HG03045 (cell line): Measurements from ENCODE around the gene EBF4.
"Not testable (repeated sequence)": the region's sequence is repeated elsewhere in the genome, so short reads cannot be mapped to it uniquely, and the experiment has no call there.

Experiments used
- ATAC-seq: cut with Tn5 transposase; IDR thresholded peaks from one replicate; pipeline ENCODE4 v1.9.1; 2021; ENCODE audit warnings: mild to moderate bottlenecking, moderate library complexity; ENCODE audit not compliant: unreplicated experiment

EBF4 gene

DNA sequence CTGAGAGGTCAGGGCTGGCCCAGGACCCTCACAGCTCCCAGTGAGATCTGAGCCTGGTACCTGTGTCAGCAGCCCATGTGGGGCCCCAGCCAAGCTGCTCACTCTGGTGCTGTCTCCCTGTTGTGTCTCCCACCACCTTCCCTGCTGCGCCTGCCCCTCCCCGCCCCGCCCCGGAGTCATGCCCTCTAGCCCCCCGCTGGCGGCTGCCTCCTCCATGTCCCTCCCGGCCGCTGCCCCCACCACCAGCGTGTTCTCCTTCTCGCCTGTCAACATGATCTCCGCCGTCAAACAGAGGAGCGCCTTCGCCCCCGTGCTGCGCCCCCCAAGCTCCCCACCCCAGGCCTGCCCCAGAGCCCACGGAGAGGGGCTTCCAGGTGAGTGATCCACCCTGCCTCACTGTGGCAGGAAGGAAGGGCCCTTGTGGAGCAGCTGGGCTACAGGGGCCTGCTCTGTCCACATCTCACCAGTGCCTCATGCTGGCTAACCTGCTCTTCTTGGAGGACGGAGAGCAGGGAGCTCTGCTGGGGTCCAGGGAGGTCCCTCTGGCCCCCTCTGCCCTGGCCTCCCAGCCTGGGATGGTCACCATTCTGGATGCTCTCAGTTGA is 63.0 kb downstream of the EBF4 start:
- ATAC-seq: no peak

DNA sequence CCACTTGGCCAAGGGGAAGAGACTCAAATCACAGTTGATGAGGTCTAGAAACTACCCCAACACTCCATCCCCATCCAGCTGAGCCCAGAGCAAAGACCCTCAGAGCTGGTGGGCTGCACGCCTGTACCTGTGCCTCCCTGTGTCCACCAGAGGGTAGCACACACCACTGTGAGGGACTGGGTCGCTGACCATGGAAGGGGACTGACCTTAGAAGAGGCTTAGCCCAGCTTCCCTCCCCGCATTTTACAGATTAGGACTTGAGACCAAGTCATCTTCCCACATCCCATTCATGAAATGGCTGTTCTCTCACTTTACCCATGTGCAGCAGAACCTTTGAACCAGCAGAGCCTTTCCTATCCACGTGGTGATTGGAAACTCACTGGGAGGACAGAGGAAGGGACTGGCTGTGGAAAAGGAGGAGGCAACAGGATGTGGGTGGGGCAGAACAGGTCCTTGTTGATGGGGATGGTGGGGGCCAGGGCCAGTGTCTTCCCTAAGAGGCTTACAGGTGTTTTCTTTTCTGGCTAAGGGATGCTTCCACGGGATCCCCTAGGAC is 63.6 kb downstream of the EBF4 start:
- ATAC-seq: no peak

DNA sequence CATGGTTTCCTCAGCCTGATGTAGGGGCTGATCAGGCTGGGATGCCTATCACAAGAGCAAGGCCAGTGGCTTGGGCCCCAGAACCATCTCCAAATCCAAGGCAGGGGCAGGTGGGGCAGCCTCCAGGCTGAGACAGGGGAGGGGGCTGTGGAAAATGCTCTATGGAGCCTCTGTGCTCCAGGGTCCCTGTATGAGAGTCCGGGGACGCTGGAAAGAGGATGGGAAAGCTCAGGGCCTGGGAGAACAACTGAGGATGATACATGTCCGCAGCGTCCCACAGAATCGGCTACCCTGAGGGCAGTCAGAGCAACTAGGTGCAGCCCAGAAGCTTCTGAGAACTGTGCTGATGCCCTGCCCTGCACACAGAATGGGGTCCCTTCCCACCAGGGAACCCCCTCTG is 64.4 kb downstream of the EBF4 start:
- ATAC-seq: no peak

DNA sequence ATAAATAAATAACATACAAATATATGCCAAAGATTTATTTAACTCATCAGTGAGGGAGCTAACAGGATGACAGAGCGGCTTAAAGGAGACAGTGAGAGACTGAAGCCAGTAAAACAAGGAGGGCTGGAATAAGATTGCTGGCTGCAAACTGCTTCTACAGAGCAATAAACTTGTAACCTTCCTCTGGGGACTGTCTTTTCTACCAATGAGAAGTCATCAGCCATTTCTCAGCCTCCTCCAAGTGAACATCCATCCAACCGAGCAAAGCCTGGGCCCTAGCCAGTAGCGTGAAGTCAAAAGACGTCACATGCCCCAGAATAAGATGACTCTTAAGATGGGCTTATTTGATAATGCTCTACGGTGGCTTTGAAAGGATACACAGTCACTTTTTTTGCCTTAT is 65.4 kb downstream of the EBF4 start:
- ATAC-seq: no peak

DNA sequence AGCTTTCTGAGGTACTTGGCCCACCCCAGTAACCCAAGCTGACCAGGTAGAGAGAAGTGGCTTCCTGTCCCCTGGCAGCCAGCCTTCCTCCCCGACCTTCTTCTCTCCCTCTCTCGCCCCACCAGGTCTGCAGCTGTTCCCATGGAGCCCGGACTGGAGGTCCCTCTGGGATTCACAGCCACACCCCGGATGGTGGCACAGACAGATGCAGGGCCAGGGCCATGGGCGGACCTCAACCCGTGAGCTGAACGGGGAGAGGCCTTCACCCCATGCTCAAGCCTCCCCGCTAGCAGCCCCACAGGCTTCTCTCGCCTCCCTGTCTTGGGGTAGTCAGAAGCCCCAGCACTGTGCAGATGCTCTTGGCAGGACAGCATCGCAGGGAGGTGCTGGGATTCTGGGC is 66.6 kb downstream of the EBF4 start:
- no peak for ATAC-seq

DNA sequence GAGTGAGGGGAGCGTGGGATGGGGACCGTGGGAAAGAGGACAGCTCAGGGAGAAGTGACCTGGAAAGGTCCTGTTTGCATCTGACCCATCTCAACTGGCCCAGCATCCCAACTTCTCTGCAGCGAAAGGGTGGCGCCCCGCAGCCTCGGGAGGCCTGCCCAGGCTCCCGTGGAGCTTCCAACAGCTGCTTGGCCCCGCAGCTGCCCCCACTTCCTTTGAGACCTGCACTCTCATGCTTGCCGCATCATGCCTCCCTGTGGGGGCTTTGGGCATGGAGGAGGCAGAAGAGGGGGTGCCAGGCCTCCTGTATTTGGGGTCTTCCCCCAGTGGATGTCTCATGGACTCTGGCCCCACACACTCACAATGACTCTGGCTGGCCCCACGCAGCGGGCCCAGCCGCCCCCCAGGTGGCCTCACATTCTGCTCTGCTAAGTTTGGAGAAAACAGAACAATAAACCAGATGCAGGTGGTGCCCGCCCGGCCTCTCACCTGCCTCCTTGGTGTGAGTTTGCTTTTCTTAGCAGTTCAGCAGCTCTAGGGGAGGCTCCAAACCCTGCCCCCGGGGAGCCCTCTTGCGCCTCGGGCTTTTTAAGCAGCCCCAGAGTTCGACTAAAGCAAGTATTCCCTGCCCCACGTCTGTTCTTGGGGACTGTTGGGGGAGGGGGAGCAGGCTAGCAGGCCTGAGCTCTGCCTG is 67.2 kb downstream of the EBF4 start:
- ATAC-seq: no peak

DNA sequence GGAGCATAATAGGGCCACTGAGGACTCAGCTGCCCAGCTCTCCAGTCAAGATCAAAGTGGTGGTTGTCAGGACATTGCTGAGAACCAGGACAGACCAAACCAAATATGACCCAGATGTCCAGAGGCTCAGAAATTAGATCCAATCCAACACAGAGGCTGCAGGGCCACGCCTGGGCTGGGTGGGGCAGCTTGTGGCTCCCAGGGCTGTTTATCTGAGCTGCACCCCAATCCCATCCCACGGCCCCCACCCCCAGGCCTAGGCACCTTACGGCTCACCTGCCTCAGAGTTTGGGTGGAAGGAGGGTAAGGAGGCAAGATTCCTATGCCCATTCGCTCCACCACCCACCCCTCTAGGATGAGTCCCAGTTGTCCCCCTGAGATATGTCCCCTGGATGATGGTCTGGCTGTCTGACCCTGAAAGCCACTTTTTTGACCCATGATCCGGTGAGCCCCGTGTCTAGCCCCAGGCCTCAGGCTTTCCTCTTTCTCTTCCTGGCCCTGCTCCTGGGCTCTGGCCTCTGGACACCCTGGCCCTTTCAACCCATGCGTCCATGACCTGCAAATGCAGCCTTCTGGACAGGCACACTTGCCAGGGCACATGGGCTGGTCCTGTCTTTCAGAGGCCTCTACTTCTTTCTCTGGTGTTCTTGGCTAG is 67.8 kb downstream of the EBF4 start:
- ATAC-seq: no peak

DNA sequence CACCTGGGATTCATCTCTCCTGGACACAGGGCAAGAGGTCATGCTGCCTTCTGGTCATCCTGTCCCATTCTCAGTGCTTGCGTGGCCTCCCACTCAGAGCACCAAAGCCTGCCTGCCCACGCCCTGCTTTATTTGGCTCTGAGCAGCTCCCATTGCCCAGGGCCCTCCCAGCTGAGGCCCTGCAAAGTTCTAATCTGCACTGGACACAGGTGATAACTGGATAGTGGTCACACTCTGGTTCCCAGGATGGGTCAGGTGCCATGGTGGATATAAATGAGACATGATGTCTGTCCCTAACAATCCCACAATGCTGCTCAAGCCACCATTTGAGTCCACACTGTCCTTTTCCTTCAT is 68.3 kb downstream of the EBF4 start:
- ATAC-seq: no peak

DNA sequence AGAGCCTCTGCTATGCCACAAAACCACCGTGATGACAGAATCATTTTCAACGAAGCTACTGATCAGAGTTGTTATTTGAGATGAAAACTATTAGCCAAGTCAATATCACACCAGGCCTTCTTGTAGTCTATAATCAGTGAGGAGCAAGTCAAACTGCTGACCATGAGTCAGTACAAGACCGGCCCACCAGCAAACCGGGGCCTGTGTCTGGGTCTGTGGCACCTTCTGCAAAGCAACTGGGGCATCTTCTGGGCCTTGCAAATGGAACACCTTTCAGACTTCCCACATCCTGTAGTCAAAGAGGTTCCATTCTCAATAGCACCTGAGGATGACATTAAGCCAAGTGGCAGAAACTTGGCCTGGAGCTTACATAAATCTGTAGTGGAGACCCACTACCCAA is 69.3 kb downstream of the EBF4 start:
- ATAC-seq: no peak

DNA sequence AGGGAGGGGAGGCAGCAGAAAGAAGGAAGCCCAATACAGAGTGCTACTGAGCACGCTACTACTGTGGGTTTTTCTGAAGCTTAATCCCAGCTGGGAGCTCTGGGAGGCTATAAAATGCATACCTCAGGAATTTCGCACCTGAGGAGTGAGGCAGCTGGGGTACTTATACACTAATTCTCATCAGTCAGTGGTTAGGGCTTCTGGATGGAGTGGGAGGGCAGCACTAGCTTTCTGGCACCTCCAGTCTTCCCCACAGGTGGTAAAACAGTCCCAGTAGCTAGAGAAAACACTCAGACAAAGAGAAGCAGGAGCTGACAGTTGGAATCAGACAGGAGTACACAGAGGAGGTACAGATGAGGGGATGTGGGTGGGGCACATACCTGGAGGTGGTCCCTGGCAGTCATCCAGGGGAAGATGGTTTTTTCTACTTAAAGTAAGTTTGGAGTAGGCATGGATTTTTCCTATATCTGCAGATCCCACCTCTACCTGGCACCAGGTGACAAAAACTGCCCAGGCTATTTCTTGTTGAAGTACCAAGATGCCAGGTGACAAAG is 70.1 kb downstream of the EBF4 start:
- no peak for ATAC-seq

DNA sequence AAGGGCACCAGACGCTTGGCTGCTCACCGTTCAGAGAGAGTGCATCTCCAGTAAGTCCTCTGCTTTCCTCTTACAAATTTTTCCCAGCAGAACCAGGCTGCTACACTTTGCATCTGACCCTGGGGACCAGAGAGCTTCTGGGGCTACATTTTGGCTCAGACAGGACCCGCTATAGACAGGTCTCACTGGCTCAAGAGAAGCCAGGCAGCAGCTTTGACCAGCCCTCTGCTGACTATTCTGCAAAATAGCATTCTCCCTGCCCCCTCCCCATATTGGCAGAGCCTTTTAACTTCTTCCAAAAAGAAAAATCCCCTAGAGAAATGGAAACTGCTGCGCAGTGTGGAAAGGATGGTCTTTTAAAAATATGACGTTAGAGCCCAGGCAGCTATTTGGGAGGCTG is 70.6 kb downstream of the EBF4 start:
- no peak for ATAC-seq

DNA sequence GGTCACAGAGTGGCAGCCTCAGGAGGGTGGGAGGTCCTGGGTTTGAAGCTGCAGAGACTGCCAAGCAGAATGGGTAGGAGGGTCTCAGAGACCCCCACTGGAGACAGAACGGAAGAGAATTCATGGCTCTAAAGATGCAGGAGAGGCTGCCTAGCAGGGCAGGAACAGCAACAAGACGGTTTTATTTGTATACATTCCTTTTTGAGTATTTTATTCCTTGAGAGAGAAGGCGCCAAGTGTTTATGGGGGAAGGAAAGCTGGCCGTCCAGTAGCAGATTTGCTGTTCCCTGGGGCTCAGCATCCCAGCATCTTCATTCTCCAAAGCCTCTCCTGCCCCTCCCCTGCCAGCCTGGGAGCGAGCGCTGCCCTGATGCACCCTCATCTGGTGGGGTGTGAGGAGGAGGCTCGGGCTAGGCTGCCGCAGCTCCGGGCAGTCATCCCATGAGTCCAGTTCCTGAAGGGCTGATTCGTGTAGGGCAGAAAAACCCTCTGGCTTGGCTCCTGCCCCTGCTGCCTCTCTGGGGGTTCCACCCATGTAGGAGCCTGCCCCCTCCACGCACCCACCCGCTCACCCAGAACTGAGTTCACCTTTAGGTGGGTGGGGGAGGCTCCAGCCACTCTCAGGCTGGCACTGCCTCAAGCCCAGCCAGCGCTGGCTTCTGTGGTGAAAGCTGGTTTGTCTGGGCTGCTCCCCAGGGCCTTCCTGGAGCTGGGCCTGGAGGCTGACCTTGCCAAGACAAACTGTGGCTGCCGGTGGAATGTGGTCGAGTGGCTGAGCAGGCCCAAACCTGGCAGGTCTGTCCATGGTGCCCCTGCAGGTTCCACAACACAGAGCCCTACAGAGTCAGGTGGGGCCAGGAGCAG is 75.4 kb downstream of the EBF4 start:
- no peak for ATAC-seq

DNA sequence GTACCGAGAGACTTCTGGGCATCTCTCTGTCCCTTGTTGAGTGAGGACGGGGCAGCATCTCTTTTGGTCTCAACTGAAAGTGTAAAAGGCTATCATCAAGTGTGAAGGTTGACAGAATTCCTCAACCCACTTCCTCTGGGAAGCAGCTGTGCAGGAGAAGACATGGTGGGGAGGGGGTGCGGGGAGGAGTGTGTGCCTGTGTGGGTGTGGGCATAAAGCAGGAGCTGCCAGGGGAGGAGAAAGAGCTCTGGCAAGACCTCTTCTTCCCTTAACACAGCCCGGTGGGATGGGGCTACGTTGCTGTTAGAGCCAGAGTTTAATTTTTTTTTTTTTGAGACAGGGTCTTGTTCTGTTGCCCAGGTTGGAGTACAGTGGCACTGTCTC is 76.0 kb downstream of the EBF4 start:
- no peak for ATAC-seq

DNA sequence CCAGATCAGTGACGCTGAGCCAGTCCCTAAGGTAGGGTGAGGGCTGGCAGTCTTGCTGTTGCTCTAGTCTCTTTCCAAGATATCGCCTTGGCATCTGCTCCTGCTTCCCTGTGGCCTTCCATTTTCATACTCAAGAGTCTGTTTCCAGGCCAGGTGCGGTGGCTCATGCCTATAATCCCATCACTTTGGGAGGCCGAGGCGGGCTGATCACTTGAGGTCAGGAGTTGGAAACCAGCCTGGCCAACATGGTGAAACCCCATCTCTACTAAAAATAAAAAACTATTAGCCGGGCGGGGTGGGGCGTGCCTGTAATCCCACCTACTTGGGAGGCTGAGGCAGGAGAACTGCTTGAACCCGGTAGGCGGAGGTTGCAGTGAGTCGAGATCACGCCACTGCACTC is 77.5 kb downstream of the EBF4 start:
- ATAC-seq: not testable (repeated sequence)

DNA sequence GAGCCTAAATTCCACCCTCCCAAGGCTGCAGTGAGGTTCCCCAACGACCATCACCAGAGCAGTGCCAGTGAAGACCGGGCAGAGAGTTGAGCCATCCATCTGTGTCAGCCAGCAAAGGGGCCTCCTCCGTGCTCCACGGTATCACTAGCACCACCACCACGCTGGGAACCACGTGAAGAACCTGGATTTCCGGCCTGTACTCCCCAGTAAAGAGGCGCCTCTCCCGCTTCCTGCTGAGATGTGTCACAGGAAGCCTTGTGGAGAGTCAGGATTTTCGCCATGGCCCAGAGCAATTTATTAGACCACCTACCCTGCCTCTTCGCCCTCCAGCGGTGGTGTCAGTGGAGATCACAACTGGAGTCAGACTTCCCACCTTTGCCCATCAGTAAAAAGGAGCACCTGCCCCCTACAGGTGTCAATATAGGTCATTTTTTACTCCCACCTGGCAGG is 79.1 kb downstream of the EBF4 start:
- no peak for ATAC-seq

DNA sequence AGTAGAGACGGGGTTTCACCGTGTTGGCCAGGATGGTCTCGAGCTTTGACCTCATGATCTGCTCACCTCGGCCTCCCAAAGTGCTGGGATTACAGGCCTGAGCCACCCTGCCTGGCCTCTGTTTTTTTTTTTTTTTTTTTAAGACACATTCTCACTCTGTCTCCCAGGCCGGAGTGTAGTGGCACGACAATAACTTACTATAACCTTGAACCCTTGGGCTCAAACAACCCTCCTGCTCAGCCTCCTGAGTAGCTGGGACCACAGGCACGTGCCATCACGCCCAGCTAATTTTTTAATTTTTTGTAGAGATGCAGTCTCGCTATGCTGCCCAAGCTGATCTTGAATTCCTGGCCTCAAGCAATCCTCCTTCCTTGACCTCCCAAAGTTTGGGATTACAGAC is 81.2 kb downstream of the EBF4 start:
- no peak for ATAC-seq

DNA sequence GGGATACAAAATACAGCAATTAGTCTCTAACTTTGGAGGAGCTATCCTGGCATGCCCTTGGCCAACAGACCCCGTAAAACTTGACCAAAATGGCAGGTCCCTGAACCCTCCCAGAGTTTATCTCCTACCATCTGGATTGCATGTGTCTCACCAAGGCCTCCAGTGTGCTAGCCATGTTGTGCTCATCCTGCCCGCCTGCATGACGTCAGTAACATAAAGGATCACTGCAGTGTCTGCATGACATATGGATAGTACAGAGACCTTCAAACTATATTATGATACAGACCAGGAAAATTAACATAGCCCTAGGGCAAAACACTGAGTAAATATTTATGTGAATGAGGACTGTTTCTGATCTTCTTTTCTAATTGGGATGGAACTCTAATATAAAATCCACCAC is 82.6 kb downstream of the EBF4 start:
- no peak for ATAC-seq

DNA sequence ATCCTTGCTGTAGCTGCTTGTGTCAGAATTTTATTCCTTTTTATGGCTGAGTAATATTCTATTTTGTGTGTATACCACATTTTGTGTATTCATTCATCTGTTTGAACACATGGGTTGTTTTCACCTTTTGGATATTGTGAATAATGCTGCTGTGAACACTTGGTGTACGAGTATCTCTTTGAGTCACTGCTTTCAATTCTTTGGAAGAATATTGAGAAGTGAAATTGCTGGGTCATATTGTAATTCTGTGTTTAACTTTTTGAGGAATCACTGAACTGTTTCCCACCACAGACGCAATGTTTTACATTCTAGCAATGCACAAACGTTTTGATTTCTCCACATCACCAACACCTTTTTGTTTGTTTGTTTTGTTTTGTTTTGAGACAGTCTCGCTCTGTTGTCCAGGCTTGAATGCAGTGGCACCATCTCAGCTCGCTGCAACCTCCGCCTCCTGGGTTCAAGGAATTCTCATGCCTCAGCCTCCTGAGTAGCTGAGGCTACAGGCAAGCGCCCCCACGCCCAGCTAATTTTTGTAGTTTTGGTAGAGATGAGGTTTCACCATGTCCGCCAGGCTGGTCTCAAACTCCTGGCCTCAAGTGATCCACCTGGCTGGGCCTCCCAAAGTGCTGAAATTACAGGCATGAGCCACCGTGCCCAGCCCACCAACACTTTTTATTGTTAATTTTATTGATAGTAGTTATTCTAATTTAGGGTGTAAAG is 86.2 kb downstream of the EBF4 start:
- ATAC-seq: no peak

DNA sequence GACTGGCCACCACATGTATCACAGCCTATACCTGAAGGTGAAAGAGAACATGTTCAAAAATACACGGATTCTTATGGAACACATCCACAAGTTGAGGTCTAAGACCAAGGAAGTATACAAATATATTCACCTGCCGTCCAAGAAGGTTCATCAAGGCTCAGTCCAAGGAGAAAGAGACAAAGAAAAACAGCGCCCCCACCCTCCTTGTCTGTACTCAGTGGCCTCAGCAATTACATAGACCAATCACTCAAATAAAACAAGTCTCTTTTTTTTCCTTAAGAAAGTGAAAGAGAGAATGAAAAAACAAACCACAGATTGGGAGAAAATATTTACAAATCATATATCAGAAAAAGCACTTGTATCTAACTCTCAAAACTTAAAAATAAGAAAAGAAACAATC is 88.4 kb downstream of the EBF4 start:
- no peak for ATAC-seq

DNA sequence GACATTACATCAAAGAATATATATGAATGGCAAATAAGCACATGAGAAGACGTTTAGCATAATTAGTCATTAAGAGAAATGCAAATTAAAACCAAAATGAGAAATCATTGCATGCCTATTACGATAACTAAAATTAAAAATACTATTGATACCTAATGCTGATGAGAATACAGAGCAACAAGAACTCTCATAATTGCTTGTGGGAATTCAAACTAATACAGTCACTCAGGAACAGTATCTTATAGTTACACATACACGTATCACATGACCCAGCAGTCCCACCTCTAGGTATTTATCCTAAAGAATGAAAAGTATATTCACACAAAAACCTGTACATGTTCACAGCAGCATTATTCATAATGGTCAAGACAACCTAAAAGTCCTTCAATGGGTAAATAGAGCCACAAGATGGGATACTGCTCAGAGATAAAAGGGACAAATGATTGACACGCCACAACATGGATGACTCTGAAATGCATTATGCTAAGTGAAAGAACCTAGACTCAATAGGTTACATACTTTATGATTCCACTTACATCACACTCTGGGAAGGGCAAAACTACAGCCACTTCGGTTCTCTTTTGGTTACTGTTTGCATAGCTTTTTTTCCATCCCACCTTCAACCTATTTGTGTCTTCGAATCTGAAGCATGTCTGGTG is 91.5 kb downstream of the EBF4 start:
- ATAC-seq: no peak
